NOMO-1 treated with DMSO at 0.1 percent for 48 hours (cell line): ENCODE measurements around the gene CDH5.

Source experiments
- DNase-seq: peaks from one replicate; lab custom pipeline; 2025; ENCODE audit not compliant: unreplicated experiment; lab: John Stamatoyannopoulos, UW

The CDH5 gene

DNA sequence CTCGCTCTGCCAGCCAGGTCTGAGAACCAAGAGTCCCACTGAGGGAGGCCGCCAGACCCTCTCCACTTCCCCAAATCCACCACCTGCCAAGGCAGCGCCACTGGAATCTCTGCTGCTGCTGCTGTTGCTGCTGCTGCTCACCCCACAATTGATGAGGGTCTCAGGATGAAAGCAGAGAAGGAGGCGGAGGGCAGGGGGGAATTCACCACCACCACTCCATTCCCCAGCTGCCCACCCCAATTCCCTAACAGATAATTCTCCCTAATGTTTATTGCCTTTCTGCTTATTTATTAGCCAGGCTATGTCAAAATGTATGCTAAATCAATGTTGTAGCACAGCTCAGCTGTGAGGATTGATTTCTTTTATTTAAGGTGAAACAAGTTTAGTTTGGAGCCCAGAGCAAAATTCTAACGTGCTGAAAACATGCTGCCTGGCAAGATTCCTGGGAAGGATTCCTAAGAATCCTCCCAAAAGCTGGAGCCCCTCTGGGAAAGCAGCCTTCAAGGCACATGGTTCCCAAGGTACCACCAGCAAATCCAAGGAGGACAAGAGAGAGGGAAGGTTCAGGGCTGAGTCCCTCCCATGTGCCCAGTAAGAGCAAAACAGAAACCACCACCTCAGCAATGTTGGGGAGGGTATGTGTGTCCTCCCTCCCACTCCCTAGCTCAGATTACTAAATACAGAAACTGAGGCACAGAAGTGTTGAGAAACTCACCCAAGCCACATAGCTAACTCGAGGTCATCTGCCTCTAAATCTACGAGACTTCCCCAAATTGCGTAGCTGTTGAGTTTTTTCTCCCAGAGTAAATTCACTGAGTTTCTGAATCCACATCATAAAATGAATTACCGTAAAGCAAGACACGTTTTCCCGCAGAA, 12.2 kb upstream of the CDH5 start:
- DNase-seq, result no peak

DNA sequence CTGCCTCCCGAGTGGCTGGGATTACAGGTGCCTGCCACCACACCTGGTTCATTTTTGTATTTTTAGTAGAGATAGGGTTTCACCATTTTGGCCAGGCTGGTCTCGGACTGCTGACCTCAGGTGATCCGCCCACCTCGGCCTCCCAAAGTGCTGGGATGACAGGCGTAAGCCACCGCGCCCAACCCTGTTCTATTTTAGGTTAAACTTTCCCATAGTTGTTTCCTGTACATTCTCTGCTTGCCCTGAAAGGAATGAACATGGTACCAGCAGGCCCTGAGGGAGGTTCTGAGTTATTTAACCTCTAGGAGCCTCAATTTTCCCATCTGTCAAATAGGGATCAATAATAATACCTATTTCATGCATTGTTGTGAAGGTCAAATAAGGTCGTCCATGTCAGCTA, 11.0 kb upstream of the CDH5 start:
- DNase-seq, result no peak

DNA sequence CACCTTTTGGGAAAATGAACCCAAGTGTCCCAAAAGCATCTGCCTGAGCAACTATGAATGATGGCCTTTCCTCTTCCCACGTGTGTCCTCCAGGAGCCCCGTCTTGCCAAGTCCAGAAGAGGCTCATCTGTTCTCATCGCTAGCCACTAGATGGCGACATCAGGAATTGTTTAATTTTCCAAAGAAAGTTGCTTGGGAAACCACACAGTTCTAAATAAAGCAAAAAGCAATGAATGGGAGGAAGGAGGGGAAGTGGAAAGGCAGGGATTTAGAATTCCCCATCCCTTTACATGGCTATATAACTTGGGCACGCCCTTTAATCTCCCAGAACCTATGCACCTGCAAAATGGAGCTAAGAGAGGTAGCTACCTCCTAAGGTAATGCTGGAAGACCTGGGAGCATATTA, 9.0 kb upstream of the CDH5 start:
- peak; percentile 2 for DNase-seq

GRCh38 chr16:66358231-66358630, 8.3 kb upstream of the CDH5 start:
- no peak for DNase-seq

- DNase-seq, result peak; percentile 9
Measured at GRCh38 chr16:66359012-66359411, 7.5 kb upstream of the CDH5 start.

GRCh38 chr16:66359811-66360608, 6.5 kb upstream of the CDH5 start:
- DNase-seq, result no peak

GRCh38 chr16:66360624-66361324, 5.7 kb upstream of the CDH5 start:
- DNase-seq, result peak; percentile 13

GRCh38 chr16:66361604-66362135, 4.8 kb upstream of the CDH5 start:
- no peak for DNase-seq

GRCh38 chr16:66363211-66363777, 3.2 kb upstream of the CDH5 start:
- DNase-seq, result no peak

- DNase-seq, result no peak
Measured at GRCh38 chr16:66364117-66364958, 2.2 kb upstream of the CDH5 start.

DNA sequence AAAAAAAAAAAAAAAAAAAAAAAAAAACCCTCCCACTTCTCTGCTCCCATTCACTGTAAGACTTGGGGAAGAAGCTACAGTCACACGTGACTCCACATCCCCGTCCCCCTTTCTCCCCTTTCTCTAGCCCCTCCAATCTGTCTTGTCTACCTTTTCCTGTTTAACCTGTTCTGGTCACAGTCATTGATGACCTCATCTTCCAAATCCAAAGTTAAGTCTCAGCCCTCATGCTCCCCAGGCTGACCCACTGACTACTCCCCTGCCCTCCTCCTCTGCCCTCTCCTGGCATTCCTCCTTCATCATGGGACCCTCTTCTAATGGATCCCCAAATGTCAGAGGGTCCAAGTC, 1.6 kb upstream of the CDH5 start:
- DNase-seq, result no peak

GRCh38 chr16:66365651-66366050, 840 bp upstream of the CDH5 start:
- DNase-seq, result no peak

GRCh38 chr16:66367968-66368891, 1.7 kb downstream of the CDH5 start:
- peak; percentile 28 for DNase-seq

GRCh38 chr16:66369055-66369592, 2.6 kb downstream of the CDH5 start:
- peak; percentile 70 for DNase-seq

DNA sequence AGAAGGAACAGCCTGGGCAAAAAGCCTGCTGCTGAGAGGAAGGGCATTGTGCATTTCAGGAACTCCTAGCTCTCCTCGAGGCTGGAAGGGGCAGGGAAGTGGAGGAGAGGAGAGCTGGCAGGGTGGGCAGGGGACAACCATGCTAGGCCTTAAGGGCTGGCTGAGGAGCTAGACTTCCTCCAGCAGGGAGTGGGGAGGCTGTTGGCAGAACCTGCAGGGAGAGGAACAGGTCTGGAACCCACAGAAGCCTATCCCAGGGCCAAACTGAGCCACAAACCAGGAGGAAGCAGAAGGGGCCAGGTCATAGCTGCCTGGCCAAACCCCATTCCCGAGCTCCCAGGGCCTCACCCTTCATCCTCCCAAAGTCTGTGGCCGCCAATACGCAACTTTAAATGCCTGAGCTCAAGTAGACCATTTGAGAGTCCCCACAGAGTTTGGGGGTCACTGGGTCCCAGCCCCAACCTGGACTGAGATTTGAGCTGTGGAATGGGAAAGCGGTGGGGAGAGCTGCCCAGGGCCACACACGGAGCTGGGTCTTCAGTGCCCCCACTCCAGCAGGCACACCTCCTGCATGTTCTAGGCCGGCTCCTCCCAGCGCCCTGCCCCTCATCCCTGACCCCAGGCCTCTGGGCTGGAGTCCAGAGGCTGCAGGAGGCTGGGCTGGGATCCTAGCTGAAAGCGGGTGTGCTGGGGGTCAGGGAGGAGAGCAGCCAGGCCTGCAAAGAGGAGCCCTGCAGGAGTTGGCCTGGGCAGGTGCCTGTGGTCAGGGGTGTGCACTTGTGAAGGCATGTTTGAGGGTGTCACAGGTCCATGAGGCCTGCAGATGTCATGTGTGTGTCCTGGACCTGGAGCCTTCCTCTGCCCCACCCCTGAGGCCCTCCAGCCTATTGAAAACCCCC, 4.5 kb downstream of the CDH5 start:
- DNase-seq, result no peak

DNA sequence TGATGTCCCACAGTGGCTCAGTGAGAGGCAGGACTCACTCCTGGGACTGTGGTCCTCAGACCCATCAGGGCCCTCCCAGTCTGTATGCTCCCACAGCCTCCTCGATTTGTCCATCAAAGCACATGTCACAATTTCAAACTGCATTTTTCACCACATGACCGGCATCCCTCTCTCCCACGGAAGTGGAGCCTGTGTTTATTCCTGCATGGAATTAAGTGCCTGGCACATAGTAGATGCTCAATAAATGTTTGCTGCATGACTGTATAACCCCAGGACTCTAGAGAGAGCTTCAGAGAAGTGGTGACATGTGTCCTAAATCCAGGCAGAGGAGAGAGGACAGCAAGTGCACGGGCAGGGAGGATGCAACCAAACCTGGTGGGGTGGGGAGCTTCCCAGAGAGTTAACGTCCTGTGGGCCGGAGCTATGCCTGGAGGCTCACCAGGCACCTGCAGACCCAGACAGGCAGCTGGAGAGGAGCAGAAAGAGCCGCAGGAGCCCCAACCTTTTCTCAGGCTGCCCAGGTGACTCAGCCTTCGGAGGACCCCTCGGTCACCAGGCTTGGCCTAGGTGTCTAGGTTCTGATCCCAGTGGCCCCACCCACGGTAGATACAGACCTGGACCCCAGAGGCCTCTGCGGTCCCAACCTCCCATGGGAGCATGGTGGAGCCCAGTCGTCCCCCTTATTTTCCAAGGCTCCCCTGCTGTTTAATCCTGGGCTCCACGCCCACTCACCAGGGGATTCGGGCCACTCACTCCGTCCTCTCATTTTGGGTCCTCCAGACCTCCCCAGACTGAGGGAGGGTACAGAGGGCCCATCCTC, 5.8 kb downstream of the CDH5 start:
- no peak for DNase-seq

DNA sequence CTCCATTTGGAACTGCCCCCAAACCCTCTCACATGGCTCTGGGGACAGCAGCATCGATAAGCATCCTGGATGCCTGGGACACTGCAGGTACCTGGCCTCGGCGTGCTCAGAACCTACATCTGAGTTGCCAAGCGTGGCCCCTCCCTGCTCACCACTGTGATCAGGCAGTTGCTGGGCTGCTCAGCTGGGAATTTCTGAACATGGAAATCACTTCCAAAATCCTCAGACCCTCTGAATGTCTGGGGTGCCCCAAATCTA, 6.3 kb downstream of the CDH5 start:
- no peak for DNase-seq
